Muscle of back (tissue), 11 donors: ENCODE results near the gene REPIN1. TPM values are rescaled to one million over a fixed set of nuclear protein-coding genes. Genes with fewer than 3 reads are reported as not detected.
A peak's percentile ranks its signal among the peaks of the same experiment; 100 is the strongest.

Experiments
- DNase-seq, 3 donors: peaks; one replicate each; pipeline versions ENCODE4 v3.0.0 to v3.0.0-alpha.2; 2013
- polyA plus RNA-seq, 10 donors: library from polyadenylated mRNA; unstranded; fragments of 120-200 nt; gene quantifications; one replicate each; pipeline ENCODE4 v1.2.1, GENCODE V29; 2013; ENCODE audit not compliant: insufficient read length in 10 of 10

Gene REPIN1
- polyA plus RNA-seq, 10 donors = 58.1 to 75.0 (median 65.7) TPM

- DNase-seq = no peak
Measured at GRCh38 chr7:150358988-150359621, 9.5 kb upstream of the REPIN1 start.

- no peak for DNase-seq
Measured at GRCh38 chr7:150359622-150360362, 8.8 kb upstream of the REPIN1 start.

- no peak for DNase-seq
Measured at GRCh38 chr7:150360363-150361058, 8.1 kb upstream of the REPIN1 start.

- DNase-seq = no peak
Measured at GRCh38 chr7:150361402-150361801, 7.2 kb upstream of the REPIN1 start.

GRCh38 chr7:150361807-150362621, 6.6 kb upstream of the REPIN1 start:
- no peak for DNase-seq

- DNase-seq = no peak
Measured at GRCh38 chr7:150363370-150363769, 5.3 kb upstream of the REPIN1 start.

GRCh38 chr7:150363872-150364271, 4.8 kb upstream of the REPIN1 start:
- no peak for DNase-seq

- no peak for DNase-seq
Measured at GRCh38 chr7:150365194-150365593, 3.4 kb upstream of the REPIN1 start.

GRCh38 chr7:150365673-150366398, 2.8 kb upstream of the REPIN1 start:
- DNase-seq = no peak

- no peak for DNase-seq
Measured at GRCh38 chr7:150367677-150368095, 936 bp upstream of the REPIN1 start.

GRCh38 chr7:150368884-150369747, 494 bp downstream of the REPIN1 start:
- peak; percentile 63 to 77 (median 64) for DNase-seq

GRCh38 chr7:150369748-150370501, 1.3 kb downstream of the REPIN1 start:
- DNase-seq = no peak

GRCh38 chr7:150370612-150371071, 2.0 kb downstream of the REPIN1 start:
- DNase-seq = no peak

GRCh38 chr7:150371131-150371995, 2.7 kb downstream of the REPIN1 start:
- no peak for DNase-seq

GRCh38 chr7:150371996-150372270, 3.3 kb downstream of the REPIN1 start:
- no peak for DNase-seq

GRCh38 chr7:150372271-150373048, 3.8 kb downstream of the REPIN1 start:
- no peak for DNase-seq

- DNase-seq = no peak
Measured at GRCh38 chr7:150373049-150373801, 4.6 kb downstream of the REPIN1 start.
